HepG2 (cell line): Measurements from ENCODE around the gene HNRNPR. TPM values are rescaled to one million over a fixed set of nuclear protein-coding genes. Genes with fewer than 3 reads are reported as not detected.
A peak's percentile ranks its signal among the peaks of the same experiment; 100 is the strongest.

ENCODE experiments used
- KIAA2018 ChIP-seq: sonication (generic); formaldehyde crosslinking; IDR thresholded peaks from 2 replicates; pipeline ENCODE4 v1.5.0; 2020; ENCODE audit warnings: mild to moderate bottlenecking, missing genetic modification reagents, borderline replicate concordance
- SNRNP70 ChIP-seq: fragments of 200-400 bp; formaldehyde crosslinking; IDR thresholded peaks from 2 replicates; pipeline ENCODE4 v1.6.1; 2017; ENCODE audit warnings: mild to moderate bottlenecking, low read depth, low read length, moderate library complexity
- SPEN ChIP-seq: sonication (generic); formaldehyde crosslinking; IDR thresholded peaks from 2 replicates; pipeline ENCODE4 v1.5.1; 2020; ENCODE audit warnings: low read depth, mild to moderate bottlenecking, missing genetic modification reagents
- ZNF318 ChIP-seq: sonication (generic); formaldehyde crosslinking; IDR thresholded peaks from 2 replicates; pipeline ENCODE4 v1.4.0; 2020; ENCODE audit warnings: mild to moderate bottlenecking, missing genetic modification reagents
- ZNF354B ChIP-seq: sonication (generic); formaldehyde crosslinking; IDR thresholded peaks from 2 replicates; pipeline ENCODE4 v1.8.0; 2022; ENCODE audit warnings: mild to moderate bottlenecking, missing genetic modification reagents
- ZNF615 ChIP-seq: sonication (generic); formaldehyde crosslinking; IDR thresholded peaks from 2 replicates; pipeline ENCODE4 v1.5.0; 2020; ENCODE audit warnings: mild to moderate bottlenecking, missing genetic modification reagents, borderline replicate concordance
- ZNF644 ChIP-seq: IDR thresholded peaks from 2 replicates; pipeline ENCODE4 v1.6.1; 2016; ENCODE audit warnings: low read depth
- ZNF775 ChIP-seq: sonication (generic); formaldehyde crosslinking; IDR thresholded peaks from 2 replicates; pipeline ENCODE4 v1.4.0; 2020; ENCODE audit warnings: missing genetic modification reagents, mild to moderate bottlenecking, moderate library complexity, borderline replicate concordance
- polyA plus RNA-seq, 8 experiments: library from polyadenylated mRNA; depleted of rRNA in 3 of 8; stranded (reverse) in 7 of 8; unstranded in 1 of 8; fragments of >200 nt; fragmentation: Illumina TruSeq in 4 of 8; extraction: Trizol in 4 of 8; gene quantifications; 2 replicates each; pipeline versions ENCODE4 v1.2.1 to v1.2.3, GENCODE V29; 2011 to 2016; ENCODE audit warnings: low read depth in 4 of 8, missing spikeins in 1 of 8, mixed read lengths in 1 of 8; ENCODE audit not compliant: insufficient read depth in 1 of 8
- total RNA-seq, 5 experiments: library from RNA; depleted of rRNA; stranded (reverse); fragments of >200 nt; fragmentation: Illumina TruSeq; extraction: Trizol; gene quantifications; 2 replicates each; pipeline ENCODE4 v1.2.3, GENCODE V29; 2016; ENCODE audit warnings: low read depth in 1 of 5

HNRNPR gene
- total and polyA plus RNA-seq, 2 of the 13 experiments (the other 11 are each of a cell fraction or from before 2014, with no cell fraction given): 133 to 216 TPM

GRCh38 chr1:23344111-23344986 lies at the start of gene HNRNPR (continued):
- TF ChIP-seq ZNF318 (CRISPR knock-in tag) (no peak), KIAA2018 (CRISPR knock-in tag) (no peak), ZNF354B (no peak), ZNF615 (CRISPR knock-in tag) (0 out of 2 replicates have a peak, but pooled peaks have one; percentile 30), SPEN (CRISPR knock-in tag) (peak; percentile 85), ZNF644 (CRISPR knock-in tag) (no peak), ZNF775 (CRISPR knock-in tag) (no peak), SNRNP70 (no peak)
